ENCODE results near the gene RASD2.

RASD2 gene

GRCh38 chr22:35534091-35534490 is 6.5 kb upstream of the RASD2 start:
- no peaks in the 10 kb centered on the region for H3K9me3 ChIP-seq (ENCODE audit: insufficient read depth, low read depth, low read length)
- no peaks in the 10 kb centered on the region for H3K36me3 ChIP-seq (ENCODE audit: insufficient read depth, low read length)
- H3K9ac ChIP-seq (ENCODE audit: low read depth, low read length, poor library complexity, severe bottlenecking) = no peak overlapping the region
- no peaks in the 10 kb centered on the region for H4K20me1 ChIP-seq (ENCODE audit: insufficient read depth, low read length, poor library complexity, severe bottlenecking)
- H3K4me2 ChIP-seq (ENCODE audit: low read depth, low read length, poor library complexity, severe bottlenecking) = no peak overlapping the region
- no peaks in the 10 kb centered on the region for H3K79me2 ChIP-seq (ENCODE audit: insufficient read depth, low read length)
- H2AFZ ChIP-seq (ENCODE audit: low read length) = no peak overlapping the region
- TF ChIP-seq, protein P1, sequence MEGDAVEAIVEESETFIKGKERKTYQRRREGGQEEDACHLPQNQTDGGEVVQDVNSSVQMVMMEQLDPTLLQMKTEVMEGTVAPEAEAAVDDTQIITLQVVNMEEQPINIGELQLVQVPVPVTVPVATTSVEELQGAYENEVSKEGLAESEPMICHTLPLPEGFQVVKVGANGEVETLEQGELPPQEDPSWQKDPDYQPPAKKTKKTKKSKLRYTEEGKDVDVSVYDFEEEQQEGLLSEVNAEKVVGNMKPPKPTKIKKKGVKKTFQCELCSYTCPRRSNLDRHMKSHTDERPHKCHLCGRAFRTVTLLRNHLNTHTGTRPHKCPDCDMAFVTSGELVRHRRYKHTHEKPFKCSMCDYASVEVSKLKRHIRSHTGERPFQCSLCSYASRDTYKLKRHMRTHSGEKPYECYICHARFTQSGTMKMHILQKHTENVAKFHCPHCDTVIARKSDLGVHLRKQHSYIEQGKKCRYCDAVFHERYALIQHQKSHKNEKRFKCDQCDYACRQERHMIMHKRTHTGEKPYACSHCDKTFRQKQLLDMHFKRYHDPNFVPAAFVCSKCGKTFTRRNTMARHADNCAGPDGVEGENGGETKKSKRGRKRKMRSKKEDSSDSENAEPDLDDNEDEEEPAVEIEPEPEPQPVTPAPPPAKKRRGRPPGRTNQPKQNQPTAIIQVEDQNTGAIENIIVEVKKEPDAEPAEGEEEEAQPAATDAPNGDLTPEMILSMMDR (conservative IDR thresholded peaks at IDR 0.05; ENCODE audit: low read length) = no peak
- no peak for TF ChIP-seq EZH2phosphoT487 (IDR thresholded peaks at IDR 0.05; ENCODE audit: borderline replicate concordance)
- H3K9me2 ChIP-seq (replicated peaks; ENCODE audit: low read depth, low read length) = no peaks in the 10 kb centered on the region
- H3K27me3 ChIP-seq (ENCODE audit: insufficient read depth, low read length, poor library complexity, severe bottlenecking) = no peaks in the 10 kb centered on the region
- no peaks in the 10 kb centered on the region for H3F3A ChIP-seq (ENCODE audit: low read depth)
- no peak overlapping the region for H3K4me3 ChIP-seq (ENCODE audit: low read length, poor library complexity, severe bottlenecking)
- peaks cover 5% of the 10 kb centered on the region for H3K4me1 ChIP-seq (ENCODE audit: insufficient read depth, low read length, poor library complexity, severe bottlenecking)

GRCh38 chr22:35537232-35537631 is 3.4 kb upstream of the RASD2 start:
- peak overlapping the region; percentile 13; the same call in 1 of the 2 replicates for H2AFZ ChIP-seq (ENCODE audit: low read length)
- no peaks in the 10 kb centered on the region for H3K36me3 ChIP-seq (ENCODE audit: insufficient read depth, low read length)
- peaks cover 22% of the 10 kb centered on the region for H3K4me1 ChIP-seq (ENCODE audit: insufficient read depth, low read length, poor library complexity, severe bottlenecking)
- no peaks in the 10 kb centered on the region for H3K79me2 ChIP-seq (ENCODE audit: insufficient read depth, low read length)
- H3K4me3 ChIP-seq (ENCODE audit: low read length, poor library complexity, severe bottlenecking) = no peak overlapping the region
- H3F3A ChIP-seq (ENCODE audit: low read depth) = no peaks in the 10 kb centered on the region
- no peak for TF ChIP-seq EZH2phosphoT487 (IDR thresholded peaks at IDR 0.05; ENCODE audit: borderline replicate concordance)
- TF ChIP-seq, protein P1 (conservative IDR thresholded peaks at IDR 0.05; ENCODE audit: low read length) = no peak
- H3K9me3 ChIP-seq (ENCODE audit: insufficient read depth, low read depth, low read length) = no peaks in the 10 kb centered on the region
- H3K4me2 ChIP-seq (ENCODE audit: low read depth, low read length, poor library complexity, severe bottlenecking) = no peak overlapping the region
- H3K9me2 ChIP-seq (replicated peaks; ENCODE audit: low read depth, low read length) = no peaks in the 10 kb centered on the region
- no peak overlapping the region for H3K9ac ChIP-seq (ENCODE audit: low read depth, low read length, poor library complexity, severe bottlenecking)
- no peaks in the 10 kb centered on the region for H3K27me3 ChIP-seq (ENCODE audit: insufficient read depth, low read length, poor library complexity, severe bottlenecking)
- no peaks in the 10 kb centered on the region for H4K20me1 ChIP-seq (ENCODE audit: insufficient read depth, low read length, poor library complexity, severe bottlenecking)

- H3K9me3 ChIP-seq (ENCODE audit: insufficient read depth, low read depth, low read length) = no peaks in the 10 kb centered on the region
- no peaks in the 10 kb centered on the region for H3K27me3 ChIP-seq (ENCODE audit: insufficient read depth, low read length, poor library complexity, severe bottlenecking)
- no peaks in the 10 kb centered on the region for H3F3A ChIP-seq (ENCODE audit: low read depth)
- no peaks in the 10 kb centered on the region for H3K9me2 ChIP-seq (replicated peaks; ENCODE audit: low read depth, low read length)
- no peaks in the 10 kb centered on the region for H3K36me3 ChIP-seq (ENCODE audit: insufficient read depth, low read length)
- peaks cover 35% of the 10 kb centered on the region for H3K4me1 ChIP-seq (ENCODE audit: insufficient read depth, low read length, poor library complexity, severe bottlenecking)
- H3K4me2 ChIP-seq (ENCODE audit: low read depth, low read length, poor library complexity, severe bottlenecking) = no peak overlapping the region
- H4K20me1 ChIP-seq (ENCODE audit: insufficient read depth, low read length, poor library complexity, severe bottlenecking) = no peaks in the 10 kb centered on the region
- H3K4me3 ChIP-seq (ENCODE audit: low read length, poor library complexity, severe bottlenecking) = no peak overlapping the region
- no peak for TF ChIP-seq EZH2phosphoT487 (IDR thresholded peaks at IDR 0.05; ENCODE audit: borderline replicate concordance)
- TF ChIP-seq, protein P1 (conservative IDR thresholded peaks at IDR 0.05; ENCODE audit: low read length) = peak; percentile 68
- no peak overlapping the region for H3K9ac ChIP-seq (ENCODE audit: low read depth, low read length, poor library complexity, severe bottlenecking)
- H3K79me2 ChIP-seq (ENCODE audit: insufficient read depth, low read length) = no peaks in the 10 kb centered on the region
- H2AFZ ChIP-seq (ENCODE audit: low read length) = no peak overlapping the region
Observed at GRCh38 chr22:35538801-35539321, 1.8 kb upstream of the RASD2 start.

Data from Loucy (cell line).